ENCODE data around the gene SOCS4.

SOCS4 gene

GRCh38 chr14:55084401-55085059 is 57.5 kb downstream of the SOCS4 start:
- in situ Hi-C loops (cut with HindIII; ENCODE audit: low sequenced_read_pairs) = no loop called here
- DNase-seq (ENCODE audit: low read depth, low spot score) = no peak

GRCh38 chr14:55085060-55085660 is 58.1 kb downstream of the SOCS4 start:
- no peak for DNase-seq (ENCODE audit: low read depth, low spot score)
- in situ Hi-C loops (cut with HindIII; ENCODE audit: low sequenced_read_pairs) = no loop called here
- TF ChIP-seq CTCF (IDR thresholded peaks at IDR 0.05; ENCODE audit: low read depth, low read length) = no peak
- no peak overlapping the region for H3K4me3 ChIP-seq (ENCODE audit: low read depth, low read length)

More at GRCh38 chr14:55084401-55085059, 57.5 kb downstream of the SOCS4 start:
- no peak for TF ChIP-seq CTCF (IDR thresholded peaks at IDR 0.05; ENCODE audit: low read depth, low read length)
- H3K4me3 ChIP-seq (ENCODE audit: low read depth, low read length) = no peak overlapping the region

- no peak for TF ChIP-seq CTCF (IDR thresholded peaks at IDR 0.05; ENCODE audit: low read depth, low read length)
- no peak overlapping the region for H3K4me3 ChIP-seq (ENCODE audit: low read depth, low read length)
- no peak for DNase-seq (ENCODE audit: low read depth, low spot score)
- in situ Hi-C loops (cut with HindIII; ENCODE audit: low sequenced_read_pairs) = no loop called here
These were observed 59.9 kb downstream of the SOCS4 start for GRCh38 chr14:55086938-55087337.

GRCh38 chr14:55088356-55088755 is 61.3 kb downstream of the SOCS4 start:
- no peak for TF ChIP-seq CTCF (IDR thresholded peaks at IDR 0.05; ENCODE audit: low read depth, low read length)
- H3K4me3 ChIP-seq (ENCODE audit: low read depth, low read length) = no peak overlapping the region
- no peak for DNase-seq (ENCODE audit: low read depth, low spot score)
- in situ Hi-C loops (cut with HindIII; ENCODE audit: low sequenced_read_pairs) = no loop called here

GRCh38 chr14:55092341-55092740 is 65.3 kb downstream of the SOCS4 start:
- DNase-seq (ENCODE audit: low read depth, low spot score) = no peak
- H3K4me3 ChIP-seq (ENCODE audit: low read depth, low read length) = no peak overlapping the region
- in situ Hi-C loops (cut with HindIII; ENCODE audit: low sequenced_read_pairs) = no loop called here
- TF ChIP-seq CTCF (IDR thresholded peaks at IDR 0.05; ENCODE audit: low read depth, low read length) = no peak

GRCh38 chr14:55094292-55095157 is 67.5 kb downstream of the SOCS4 start:
- no peak for TF ChIP-seq CTCF (IDR thresholded peaks at IDR 0.05; ENCODE audit: low read depth, low read length)
- H3K4me3 ChIP-seq (ENCODE audit: low read depth, low read length) = no peak overlapping the region
- peak; percentile 55 for DNase-seq (ENCODE audit: low read depth, low spot score)
- in situ Hi-C loops (cut with HindIII; ENCODE audit: low sequenced_read_pairs) = no loop called here
